CD4-positive, alpha-beta T cell treated with Interleukin-6 at 100 ng/mL for 8 hours (primary cell): Measurements from ENCODE around the gene CDX2.
"Not testable (repeated sequence)": the region's sequence is repeated elsewhere in the genome, so short reads cannot be mapped to it uniquely, and the experiment has no call there.

ENCODE experiments used
- DNase-seq: peaks from one replicate; pipeline ENCODE4 v3.0.0-alpha.2; 2020; ENCODE audit warnings: mixed read lengths, low spot score

The CDX2 gene, protein sequence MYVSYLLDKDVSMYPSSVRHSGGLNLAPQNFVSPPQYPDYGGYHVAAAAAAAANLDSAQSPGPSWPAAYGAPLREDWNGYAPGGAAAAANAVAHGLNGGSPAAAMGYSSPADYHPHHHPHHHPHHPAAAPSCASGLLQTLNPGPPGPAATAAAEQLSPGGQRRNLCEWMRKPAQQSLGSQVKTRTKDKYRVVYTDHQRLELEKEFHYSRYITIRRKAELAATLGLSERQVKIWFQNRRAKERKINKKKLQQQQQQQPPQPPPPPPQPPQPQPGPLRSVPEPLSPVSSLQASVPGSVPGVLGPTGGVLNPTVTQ

DNA sequence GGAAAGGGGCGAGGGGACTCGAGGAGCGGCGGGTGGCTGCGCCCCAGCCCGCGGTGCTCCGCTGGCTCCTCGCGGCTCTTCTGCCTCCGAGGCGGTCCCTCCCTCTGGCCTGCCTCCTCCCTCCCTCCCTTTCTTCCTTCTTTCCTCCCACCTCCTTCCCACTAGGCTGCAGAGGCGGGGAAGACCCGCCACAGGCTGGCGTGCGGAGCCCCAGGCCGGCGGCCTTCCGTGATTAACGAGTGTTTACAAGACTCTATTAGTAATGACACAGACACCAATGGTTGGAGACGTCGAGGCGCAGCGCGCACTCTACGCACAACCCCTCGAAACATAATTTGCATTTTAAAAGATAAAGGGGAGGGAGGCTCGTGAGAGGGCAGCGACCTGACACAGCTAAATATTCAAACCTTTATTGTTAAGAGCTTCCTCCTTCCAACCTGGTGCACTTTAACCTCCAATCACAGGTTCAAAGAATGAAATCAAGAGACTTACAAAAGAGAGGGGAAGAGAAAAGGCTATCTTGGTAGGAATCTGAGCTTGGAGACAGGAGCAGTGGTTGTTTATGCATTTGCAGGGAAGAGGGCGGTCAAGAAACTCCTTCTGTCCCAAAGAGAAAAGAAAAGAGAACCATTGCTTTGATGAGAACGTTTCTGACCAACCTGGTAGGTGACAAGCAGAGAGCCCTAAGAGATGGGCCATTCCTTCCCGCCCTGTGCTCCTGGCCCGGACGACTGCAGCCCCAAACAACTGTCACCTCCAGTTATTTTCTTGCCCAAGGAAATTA, at the start of gene CDX2:
CDX2 (minus strand) TSS at position 234 of the 784 bp plus-strand sequence. CDS start 309 bp downstream, outside the sequence.
- no peak for DNase-seq

DNA sequence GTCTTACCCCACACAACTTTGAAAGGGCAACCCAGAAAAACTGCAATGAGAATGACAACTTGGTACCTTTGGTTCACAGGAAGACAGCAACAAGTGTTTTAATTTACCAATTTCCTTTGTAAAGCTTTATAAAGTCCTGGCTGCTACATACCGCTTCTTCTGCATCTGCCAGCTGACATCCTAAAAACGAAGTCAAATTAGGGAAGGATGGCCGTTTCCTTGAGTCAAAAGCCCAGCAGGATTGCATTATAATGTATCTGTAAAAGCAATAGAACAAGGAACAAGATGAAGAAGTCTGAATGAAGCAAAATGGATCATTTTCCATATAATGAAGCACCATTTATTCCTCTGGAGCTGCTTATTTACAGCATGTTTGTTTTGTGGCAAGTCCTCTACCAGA, 45.2 kb upstream of the CDX2 start:
- no peak for DNase-seq

DNA sequence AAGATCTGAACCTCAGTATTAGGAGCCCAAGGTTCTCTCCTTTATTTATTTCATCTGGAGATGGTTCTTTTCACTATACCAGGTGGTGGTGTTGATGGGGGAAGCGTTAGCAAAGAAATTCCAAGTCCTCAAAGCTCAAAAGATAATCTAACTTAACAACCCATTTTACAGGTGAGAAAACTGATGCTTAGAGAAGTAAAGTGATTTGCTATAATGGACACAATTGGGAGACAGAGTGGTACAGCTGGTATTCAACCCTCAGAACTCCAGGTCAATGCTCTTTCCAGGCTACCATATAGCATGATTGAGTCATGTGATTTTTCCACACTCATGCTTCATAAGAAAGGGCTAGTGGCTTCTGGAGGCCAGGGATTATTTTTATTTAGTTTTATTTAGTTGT, 44.4 kb upstream of the CDX2 start:
- no peak for DNase-seq

DNA sequence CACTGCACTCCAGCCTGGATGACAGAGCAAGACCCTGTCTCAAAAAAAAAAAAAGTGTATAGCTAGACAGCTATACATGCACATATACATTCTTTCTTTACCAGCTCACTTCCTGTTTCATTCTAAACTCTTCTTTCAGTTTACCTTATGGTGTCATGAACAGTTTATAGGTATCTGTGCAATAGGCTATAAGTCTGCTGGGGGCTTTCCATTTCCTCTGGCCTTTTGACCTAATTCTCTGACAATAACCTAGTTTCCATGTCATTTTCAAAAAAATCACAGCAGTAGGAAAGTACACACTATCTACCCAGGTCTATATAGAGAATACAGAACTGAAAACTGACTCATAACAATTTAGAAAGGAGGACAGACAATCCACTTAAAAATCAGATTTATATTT, 43.8 kb upstream of the CDX2 start:
- no peak for DNase-seq

DNA sequence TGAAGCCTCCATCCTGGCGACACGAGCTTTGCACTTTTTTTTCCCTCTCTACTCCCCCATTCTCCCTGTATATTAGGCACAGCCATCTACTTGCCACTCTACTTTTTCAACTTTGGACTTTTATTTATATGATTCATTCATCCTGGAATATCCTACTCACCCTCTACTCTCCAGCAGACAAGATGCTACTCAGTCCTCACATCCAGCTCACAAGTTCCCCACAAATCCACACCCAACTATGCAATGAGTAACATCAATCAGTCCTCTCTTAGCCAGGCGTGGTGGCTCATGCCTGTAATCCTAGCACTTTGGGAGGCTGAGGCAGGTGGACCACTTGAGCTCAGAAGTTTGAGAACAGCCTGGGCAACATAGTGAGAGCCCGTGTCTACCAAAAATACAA, 43.3 kb upstream of the CDX2 start:
- no peak for DNase-seq

DNA sequence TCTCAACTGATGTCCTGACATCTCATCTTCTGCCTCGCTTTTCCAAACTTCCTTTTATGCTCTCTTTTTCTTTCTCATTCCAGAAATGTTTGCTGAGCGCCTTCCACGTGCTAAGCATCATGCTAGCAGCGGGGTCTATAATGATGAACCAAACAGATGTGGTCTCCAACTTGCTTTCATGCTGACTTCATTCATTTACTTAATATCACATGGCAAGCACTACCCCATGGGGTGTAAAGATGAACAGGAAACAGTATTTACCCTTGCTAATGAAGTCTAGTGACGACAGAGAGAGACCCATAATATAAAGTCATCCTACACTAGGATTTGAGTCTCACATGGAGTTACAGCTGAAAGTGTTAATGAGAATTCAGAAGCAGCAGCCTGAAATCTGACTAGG, 40.9 kb upstream of the CDX2 start:
- DNase-seq, result no peak

DNA sequence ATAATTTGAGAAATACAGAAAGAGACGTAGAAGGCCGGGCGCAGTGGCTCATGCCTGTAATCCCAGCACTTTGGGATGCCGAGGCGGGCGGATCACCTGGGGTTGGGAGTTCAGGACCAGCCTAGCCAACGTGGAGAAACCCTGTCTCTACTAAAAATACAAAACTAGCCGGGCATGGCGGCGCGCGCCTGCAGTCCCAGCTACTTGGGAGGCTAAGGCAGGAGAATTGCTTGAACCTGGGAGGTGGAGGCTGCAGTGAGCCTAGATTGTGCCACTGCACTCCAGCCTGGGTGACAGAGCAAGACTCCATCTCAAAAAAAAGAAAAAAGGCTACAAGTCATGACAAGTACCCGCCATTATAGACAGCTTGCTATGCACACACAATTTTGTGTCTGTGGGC, 35.9 kb upstream of the CDX2 start:
- not testable (repeated sequence) for DNase-seq

DNA sequence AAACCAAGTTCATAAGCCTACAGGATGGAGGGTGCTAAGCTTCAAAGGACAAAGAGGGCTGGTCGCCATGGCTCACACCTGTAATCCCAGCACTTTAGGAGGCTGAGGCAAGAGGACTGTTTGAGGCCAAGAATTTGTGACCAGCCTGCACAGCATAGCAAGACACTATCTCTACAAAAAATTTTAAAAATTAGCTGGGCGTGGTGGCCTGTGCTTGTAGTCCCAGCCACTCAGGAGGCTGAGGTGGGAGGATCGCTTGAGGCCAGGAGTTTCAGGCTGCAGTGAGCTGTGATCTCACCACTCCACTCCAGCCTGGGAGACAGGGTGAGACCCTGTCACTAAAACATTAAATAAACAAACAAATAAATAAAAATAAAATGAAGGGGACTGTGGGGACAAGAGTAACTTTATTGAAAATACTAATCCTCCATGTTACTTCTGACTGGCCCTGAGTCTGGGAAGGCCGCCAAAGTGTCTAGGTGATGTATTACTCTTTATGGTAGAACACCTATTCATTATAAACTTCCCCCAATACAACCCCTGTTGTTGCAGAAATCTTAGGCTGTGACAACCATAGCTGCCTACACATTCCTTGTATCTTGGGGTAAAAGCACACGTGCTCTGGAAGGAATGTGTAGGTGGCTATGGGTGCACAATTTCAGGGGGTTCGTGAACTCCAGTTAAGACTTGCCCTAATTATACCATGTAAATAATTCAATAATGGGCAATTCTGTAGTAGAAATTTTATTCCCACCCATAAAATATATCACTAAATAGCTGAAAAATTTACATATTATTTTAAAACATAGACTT, 34.0 kb upstream of the CDX2 start:
- DNase-seq, result no peak

DNA sequence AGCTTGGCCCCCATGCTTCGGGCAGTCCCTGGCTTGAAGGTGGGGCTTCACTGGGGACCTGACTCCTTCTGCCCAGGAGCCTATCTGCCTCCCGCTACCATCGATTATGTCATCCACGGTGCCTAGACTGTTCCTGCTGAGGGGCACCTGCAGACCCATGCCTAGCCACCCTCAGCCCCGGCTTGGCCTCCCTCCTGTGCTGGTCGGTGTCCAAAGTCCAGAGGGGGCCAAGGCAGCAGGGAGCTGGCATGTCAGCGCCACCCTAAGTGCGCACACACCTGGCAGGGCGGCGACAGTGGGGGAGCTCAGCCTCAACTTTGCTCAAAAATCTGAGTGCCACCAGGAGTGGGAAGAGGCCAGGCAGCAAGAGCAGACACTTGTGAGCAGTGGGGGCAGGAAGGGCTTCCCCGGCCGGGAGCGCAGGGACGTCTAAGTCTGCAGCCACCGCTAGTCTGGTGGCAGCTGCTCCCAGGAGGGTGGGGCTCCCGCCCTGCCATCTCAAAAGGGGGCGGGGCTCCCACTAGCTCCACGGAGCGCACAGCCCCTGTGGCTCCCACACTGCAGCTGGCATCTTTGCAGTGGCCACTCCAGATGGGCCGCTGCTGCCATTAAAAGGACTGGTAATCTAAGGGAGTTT, 32.8 kb upstream of the CDX2 start:
- DNase-seq, result no peak

DNA sequence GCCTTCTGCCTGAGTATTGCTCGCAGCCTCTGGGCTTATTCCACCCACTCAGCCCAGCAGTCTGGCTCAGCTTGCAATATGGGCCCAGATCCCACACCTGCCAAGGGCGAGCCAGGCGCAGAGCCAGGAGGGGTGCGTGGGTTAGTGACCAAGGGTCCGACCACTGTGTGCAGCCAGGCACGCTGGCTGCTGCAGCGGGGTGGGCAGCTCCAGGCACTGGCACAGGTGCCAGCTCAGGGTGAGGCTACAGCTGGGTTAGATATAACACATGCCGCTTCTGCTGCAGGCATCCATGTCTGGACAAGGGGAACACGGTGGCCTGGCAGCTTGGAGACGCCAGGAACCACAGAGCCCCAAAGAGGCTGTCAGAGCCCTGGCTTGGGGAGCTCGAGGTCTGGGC, 31.9 kb upstream of the CDX2 start:
- no peak for DNase-seq

DNA sequence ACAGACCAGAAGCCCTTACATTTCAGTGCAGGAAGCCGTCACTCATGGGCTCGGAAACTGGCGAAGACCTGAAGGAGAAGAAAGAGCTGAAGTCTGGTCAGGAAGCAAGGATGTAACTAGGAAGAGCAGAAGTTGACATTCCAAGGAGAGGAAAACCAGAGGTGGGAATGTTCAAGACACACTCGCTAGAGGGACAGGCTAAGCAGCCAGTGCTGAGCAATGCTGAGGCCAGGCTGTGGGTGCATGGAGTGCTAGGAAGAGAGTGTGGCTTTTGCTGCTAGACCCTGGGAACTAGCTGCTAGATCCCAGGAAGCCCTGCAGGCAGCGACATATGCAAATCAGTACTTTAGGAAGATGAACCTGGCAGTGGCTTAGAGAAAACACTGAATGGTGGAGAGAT, 31.5 kb upstream of the CDX2 start:
- no peak for DNase-seq

DNA sequence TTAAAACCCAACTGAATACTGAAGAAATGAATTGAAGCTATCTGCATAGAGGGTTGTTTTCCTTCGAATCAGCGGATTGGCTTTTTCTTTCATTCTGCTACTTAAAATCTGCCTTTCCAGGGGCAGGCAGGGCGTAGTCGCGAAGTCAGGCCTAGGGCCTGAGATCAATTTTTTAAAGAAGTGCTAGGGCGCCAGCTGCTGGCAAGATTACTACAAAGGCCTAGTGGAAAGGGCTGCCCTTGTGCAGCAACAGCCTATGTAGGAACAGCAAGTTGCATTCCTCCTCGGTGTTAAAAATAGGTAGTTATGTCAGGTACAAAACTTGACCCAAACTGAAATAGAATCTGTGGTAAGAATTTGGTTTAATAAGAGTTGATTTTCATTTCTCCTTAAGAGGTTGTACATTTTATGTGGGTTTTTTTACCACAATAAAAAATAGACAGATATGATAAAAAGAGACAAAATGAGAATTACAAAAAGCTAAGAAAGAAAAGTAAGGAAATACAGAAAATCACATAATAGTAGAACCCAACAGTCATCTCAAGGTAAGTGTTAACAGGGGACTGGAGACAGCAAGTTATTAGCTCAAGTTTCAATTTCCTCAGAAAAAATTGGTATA, 28.9 kb upstream of the CDX2 start:
- no peak for DNase-seq

DNA sequence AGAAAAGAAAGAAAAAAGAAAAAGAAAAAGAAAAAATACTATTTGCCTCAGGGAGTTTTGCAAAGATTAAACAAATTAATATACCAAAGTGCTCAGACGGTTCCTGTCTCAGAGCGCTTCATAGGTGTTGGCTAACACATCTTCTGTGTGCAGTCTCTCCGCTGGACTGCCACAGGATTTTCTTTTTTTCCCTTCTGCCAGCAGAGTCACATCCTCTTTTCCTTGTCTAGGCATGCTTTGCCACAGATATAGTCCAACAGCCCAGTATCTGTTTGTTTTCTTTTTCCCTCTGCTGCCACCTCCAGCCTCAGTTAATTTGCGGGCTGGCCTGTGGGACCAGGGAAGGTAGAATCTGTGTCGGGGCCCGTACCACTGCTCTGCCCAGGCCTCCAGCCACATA, 22.8 kb upstream of the CDX2 start:
- DNase-seq, result no peak

DNA sequence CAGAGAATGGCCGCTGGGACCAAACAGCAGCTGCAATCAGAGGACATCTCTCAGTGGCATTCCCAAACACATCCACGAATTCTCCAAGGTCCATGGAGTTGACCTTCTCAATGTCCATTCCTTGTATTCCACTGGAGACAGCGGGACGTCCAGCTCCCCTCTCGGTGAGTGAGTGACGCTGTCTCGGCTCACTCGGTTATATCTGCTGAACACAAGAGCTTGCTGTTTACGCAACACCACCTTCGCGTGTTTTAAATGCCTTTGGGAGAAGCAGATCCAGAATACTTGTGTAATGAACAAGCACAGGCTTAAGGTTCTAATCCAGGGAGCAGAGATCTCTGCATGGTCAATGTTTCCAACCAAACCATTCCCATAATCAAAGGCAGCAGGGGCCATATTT, 19.4 kb upstream of the CDX2 start, which contains the start of gene URAD:
URAD (minus strand) TSS at position 174 of the 400 bp plus-strand sequence; CDS start at position 118, 56 bp downstream.
- DNase-seq, result no peak

DNA sequence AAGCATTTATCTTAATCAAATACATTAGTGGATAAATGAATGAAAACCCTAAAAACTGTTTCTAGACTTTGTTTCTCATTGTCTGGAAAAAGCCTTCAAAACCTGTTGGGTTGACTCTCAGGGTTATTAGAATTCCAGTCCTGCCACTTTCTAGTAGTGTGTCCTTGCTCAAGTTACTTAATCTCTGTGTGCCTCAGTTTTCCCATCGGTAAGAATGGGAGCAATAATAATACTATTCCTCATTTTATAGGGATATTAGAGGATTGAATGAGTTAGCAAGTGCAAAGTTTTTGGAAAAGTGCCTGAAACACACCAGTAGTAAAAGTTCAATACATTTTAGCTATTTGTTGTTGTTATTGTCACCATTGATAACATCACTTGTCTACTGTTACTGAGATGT, 16.5 kb upstream of the CDX2 start:
- no peak for DNase-seq

DNA sequence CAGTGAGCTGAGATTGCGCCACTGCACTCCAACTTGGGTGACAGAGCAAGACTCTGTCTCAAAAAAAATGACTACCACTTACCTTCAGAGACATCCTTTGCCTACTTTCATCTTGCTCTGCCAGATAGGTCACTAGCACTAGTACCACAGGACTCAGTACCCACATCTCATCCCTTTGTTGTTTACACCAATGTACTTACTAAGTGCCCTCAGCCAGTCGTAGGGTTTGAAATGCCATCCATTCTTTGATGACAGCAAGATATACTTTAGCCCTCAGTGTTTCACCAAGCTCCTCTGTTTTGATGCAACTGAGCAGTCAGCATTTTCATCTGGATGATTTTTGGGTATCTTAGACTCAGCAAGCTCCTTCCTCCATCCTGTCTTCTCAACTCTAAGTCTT, 13.2 kb upstream of the CDX2 start:
- DNase-seq, result no peak

DNA sequence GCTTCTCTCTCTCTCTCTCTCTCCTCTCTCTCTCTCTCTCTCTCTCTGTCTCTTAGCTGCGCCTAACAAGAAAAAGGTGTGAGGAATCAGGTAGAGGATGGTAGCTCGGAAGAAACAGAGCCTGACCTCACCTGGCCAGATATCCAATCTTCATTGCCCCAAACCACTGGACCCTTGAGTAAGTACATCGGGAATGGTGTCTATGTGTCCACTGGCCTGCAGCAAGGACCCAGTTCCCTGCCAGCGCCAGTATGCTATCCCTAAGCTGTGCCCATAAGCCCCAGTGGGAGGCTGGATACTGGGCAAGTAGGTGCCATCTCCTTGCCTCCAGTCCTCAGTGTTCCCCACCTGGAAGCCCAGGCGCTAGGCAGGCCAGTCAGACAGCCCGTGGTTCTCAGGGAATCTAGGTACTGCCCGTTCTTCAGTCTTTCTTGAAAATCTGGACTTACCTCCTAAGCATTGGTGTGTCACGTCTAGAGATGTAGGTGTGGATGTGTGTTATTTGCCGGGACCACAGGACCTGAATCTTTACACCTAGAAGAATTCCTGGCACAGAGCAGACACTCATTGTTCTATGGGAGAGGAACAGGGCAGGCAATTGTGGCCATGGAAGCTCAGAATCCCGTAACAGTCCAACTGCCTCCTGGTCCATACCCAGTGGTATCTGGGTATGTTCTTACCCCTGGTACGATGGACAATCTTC, 12.0 kb upstream of the CDX2 start:
- DNase-seq, result no peak

DNA sequence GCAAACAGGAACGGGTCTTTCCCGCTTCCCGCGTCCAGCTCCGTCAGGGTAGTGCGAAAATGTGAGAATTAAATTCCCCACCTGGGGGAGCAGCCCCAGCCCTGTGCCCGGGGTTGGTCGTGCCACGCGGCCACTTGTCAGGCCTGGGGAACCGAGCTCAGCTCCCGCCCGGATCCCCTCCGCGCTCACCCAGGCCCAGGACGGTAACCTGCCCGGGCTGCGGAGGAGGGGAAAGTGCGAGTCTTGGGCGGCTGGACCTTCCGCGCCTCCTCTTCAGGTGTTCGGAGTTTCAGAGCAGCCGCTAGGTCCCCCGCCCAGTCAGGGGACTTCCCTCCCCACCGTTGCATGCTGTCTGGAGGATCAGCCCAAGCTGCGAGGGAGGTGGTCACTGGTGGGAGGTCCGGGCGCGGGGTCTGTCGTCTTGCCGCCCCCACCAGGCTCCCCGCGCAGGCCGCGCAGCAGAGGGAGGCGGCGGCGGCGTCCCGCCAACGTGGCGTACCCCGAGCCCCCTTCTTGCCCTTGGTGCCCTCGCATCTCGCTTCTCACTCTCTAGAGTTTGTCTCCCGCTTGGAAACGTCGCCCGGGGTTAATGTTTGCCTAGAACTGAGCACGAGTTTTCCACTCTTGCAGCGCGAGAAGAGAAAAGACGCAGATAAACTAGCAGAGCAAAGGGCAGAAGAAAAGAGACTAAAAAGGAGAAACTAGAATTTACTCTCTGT, 11.3 kb upstream of the CDX2 start:
- no peak for DNase-seq

DNA sequence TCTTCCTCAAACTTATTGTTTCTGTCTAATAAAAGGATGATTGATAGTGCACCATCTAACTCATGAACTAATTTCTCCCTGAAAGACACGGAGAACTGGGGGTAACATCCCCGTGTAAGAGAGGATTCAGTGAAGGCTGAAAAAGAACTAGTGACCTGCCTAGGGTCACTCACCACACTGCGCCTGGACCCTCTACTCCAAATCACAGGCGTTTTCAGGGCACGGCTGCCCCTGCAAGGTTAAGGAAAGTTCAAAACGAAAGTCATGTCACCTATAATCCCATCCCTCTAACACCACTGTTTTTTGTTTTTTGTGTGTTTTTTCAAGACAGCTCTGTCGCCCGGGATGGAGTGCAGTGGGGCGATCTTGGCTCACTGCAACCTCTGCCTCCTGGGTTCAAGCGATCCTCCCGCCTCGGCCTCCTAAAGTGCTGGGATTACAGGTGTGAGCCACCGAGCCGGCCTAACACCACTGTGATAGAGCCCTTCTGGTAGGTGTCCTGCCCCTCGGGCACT, 10.7 kb upstream of the CDX2 start:
- DNase-seq, result no peak

DNA sequence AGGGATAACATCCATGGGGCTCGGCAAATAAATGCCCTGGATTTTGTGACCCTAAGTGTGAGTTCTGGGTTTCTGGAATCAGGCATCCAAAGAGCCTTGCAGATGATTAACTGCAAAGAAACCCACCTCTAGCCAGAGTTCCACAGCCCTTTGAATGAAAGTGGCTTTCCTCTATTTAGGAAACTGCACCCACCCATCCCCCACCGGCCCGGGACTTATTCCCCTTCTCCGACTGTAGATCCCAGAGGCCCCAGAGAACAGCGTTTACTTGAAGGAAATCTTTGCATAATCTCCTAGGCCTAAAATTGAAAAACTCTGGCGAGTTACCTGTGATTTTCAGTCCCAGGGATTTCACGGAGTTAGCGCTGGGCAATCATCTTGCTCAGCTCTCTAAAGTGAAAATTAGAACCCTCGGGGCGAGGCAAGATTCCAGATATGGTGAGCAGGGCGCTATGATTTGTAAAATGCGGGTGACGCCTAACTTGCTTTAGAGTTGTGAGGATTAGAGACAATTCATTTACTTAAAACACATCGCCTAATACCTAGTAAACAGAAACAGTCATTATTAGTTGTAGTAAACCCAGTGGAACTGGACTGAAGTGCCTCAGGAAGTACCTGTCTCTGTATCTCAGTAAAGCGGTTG, 10.0 kb upstream of the CDX2 start:
- DNase-seq, result no peak
